ENCODE data around the gene AIF1L.

Gene AIF1L

GRCh38 chr9:131167936-131168335 is 71.6 kb downstream of the AIF1L start:
- no peak for DNase-seq (ENCODE audit: low spot score)

DNA sequence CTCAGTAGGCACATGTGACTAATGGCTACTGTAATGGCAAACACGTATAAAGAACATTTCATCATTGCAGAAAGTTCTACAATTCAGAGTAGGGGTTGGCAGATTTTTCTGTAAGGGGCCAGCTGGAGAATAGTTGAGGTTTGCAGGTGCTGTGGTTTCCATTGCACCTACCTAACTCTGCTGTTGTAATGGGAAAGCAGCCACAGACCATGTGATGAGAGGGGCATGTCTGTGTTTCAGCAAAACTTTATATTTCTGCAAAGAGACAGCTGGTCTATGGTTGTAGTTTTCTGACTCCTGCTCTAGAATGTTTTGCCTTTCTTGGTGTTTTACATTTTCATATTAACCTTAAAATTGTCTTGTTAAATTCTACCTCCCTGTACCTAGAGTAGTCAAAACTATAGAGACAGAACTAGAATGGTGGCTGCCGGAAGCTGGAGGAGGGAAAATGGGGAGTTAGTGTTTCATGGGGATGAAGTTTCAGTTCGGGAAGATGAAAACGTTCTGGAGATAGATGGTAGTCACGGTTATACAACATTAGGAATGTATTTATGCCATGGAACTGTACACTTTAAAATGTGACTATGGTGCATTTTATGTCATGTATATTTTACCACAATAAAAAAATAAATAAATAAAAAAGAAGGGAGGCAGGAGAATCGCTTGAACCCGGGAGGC is 73.4 kb downstream of the AIF1L start:
- no peak for DNase-seq (ENCODE audit: low spot score)
